H9 (cell line): ENCODE data around the gene DPY30. TPM values are rescaled to one million over a fixed set of nuclear protein-coding genes. Genes with fewer than 3 reads are reported as not detected.

Source experiments
- DNase-seq: peaks from one replicate; pipeline ENCODE4 v3.0.0-alpha.2; 2017
- H2AFZ ChIP-seq: one replicate; pipeline ENCODE4 v1.6.1; 2013; ENCODE audit warnings: mild to moderate bottlenecking, low read length, control low read depth, moderate library complexity
- H2AK5ac ChIP-seq: 2 replicates; pipeline ENCODE4 v1.6.1; 2013; ENCODE audit warnings: low read length, control low read depth, mixed read lengths; ENCODE audit not compliant: insufficient read length
- H2BK120ac ChIP-seq: one replicate; pipeline ENCODE4 v1.6.1; 2013; ENCODE audit warnings: low read depth, mild to moderate bottlenecking, low read length, control low read depth, inconsistent platforms; ENCODE audit not compliant: poor library complexity, severe bottlenecking
- H2BK12ac ChIP-seq: 2 replicates; pipeline ENCODE4 v1.6.1; 2013; ENCODE audit warnings: low read length, control low read depth, mixed read lengths, low read depth; ENCODE audit not compliant: insufficient read length
- H2BK15ac ChIP-seq: 2 replicates; pipeline ENCODE4 v1.6.1; 2013; ENCODE audit warnings: low read depth, low read length, control low read depth
- H2BK20ac ChIP-seq: one replicate; pipeline ENCODE4 v1.6.1; 2013; ENCODE audit warnings: low read depth, mild to moderate bottlenecking, low read length, control low read depth, inconsistent platforms; ENCODE audit not compliant: poor library complexity, severe bottlenecking
- H2BK5ac ChIP-seq: 2 replicates; pipeline ENCODE4 v1.6.1; 2013; ENCODE audit warnings: low read length, control low read depth, mixed read lengths; ENCODE audit not compliant: insufficient read length
- H3K14ac ChIP-seq: 2 replicates; pipeline ENCODE4 v1.6.1; 2013; ENCODE audit warnings: low read length, control low read depth; ENCODE audit not compliant: insufficient read depth
- H3K18ac ChIP-seq: 2 replicates; pipeline ENCODE4 v1.6.1; 2013; ENCODE audit warnings: low read depth, mild to moderate bottlenecking, mixed read lengths, low read length, control low read depth; ENCODE audit not compliant: insufficient read length
- H3K23ac ChIP-seq: 2 replicates; pipeline ENCODE4 v1.6.1; 2013; ENCODE audit warnings: low read length, control low read depth, mixed read lengths, low read depth; ENCODE audit not compliant: insufficient read length
- H3K23me2 ChIP-seq: 2 replicates; pipeline ENCODE4 v1.6.1; 2013; ENCODE audit warnings: low read depth, mild to moderate bottlenecking, mixed read lengths, low read length, control low read depth; ENCODE audit not compliant: insufficient read length, poor library complexity, severe bottlenecking
- H3K27ac ChIP-seq: 2 replicates; pipeline ENCODE4 v1.5.1; 2013; ENCODE audit warnings: low read length, control low read depth, mixed read lengths, low read depth; ENCODE audit not compliant: insufficient read length
- H3K27me3 ChIP-seq: 2 replicates; pipeline ENCODE4 v1.6.1; 2013; ENCODE audit warnings: low read length, control low read depth, inconsistent platforms; ENCODE audit not compliant: insufficient read depth
- H3K4ac ChIP-seq: 2 replicates; pipeline ENCODE4 v1.6.1; 2013; ENCODE audit warnings: low read depth, mild to moderate bottlenecking, control low read depth, inconsistent platforms, low read length, moderate library complexity
- H3K4me1 ChIP-seq: 2 replicates; pipeline ENCODE4 v1.6.1; 2013; ENCODE audit warnings: low read length, control low read depth, inconsistent platforms; ENCODE audit not compliant: insufficient read depth
- H3K4me2 ChIP-seq: 2 replicates; pipeline ENCODE4 v1.6.1; 2013; ENCODE audit warnings: low read length, control low read depth, mixed read lengths; ENCODE audit not compliant: insufficient read length, insufficient read depth
- H3K56ac ChIP-seq: 2 replicates; pipeline ENCODE4 v1.6.1; 2013; ENCODE audit warnings: low read depth, mild to moderate bottlenecking, mixed read lengths, low read length, control low read depth; ENCODE audit not compliant: insufficient read length
- H3K79me1 ChIP-seq: 2 replicates; pipeline ENCODE4 v1.6.1; 2013; ENCODE audit warnings: low read depth, mild to moderate bottlenecking, moderate library complexity, low read length, control low read depth, inconsistent platforms; ENCODE audit not compliant: insufficient read depth, poor library complexity, severe bottlenecking
- H3K79me2 ChIP-seq: 2 replicates; pipeline ENCODE4 v1.6.1; 2013; ENCODE audit warnings: low read length, control low read depth, inconsistent platforms; ENCODE audit not compliant: insufficient read depth
- H3K9ac ChIP-seq: 2 replicates; pipeline ENCODE4 v1.6.1; 2013; ENCODE audit warnings: low read length, control low read depth, mixed read lengths; ENCODE audit not compliant: insufficient read length; ENCODE audit errors: extremely low read depth
- H3K9me3 ChIP-seq: one replicate; pipeline ENCODE4 v1.6.1; 2013; ENCODE audit warnings: low read depth, low read length, inconsistent platforms; ENCODE audit not compliant: control insufficient read depth
- H3T11ph ChIP-seq: one replicate; pipeline ENCODE4 v1.6.1; 2013; ENCODE audit warnings: mild to moderate bottlenecking, low read length, control low read depth, inconsistent platforms
- H4K20me1 ChIP-seq: one replicate; pipeline ENCODE4 v1.6.1; 2013; ENCODE audit not compliant: control insufficient read depth, insufficient read length, insufficient read depth
- H4K5ac ChIP-seq: 2 replicates; pipeline ENCODE4 v1.6.1; 2013; ENCODE audit warnings: low read depth, mild to moderate bottlenecking, mixed read lengths, low read length, control low read depth; ENCODE audit not compliant: insufficient read length
- H4K8ac ChIP-seq: replicated peaks from 2 replicates; pipeline ENCODE4 v1.6.1; 2013; ENCODE audit warnings: low read length, control low read depth, mixed read lengths, low read depth; ENCODE audit not compliant: insufficient read length
- H4K91ac ChIP-seq: 2 replicates; pipeline ENCODE4 v1.6.1; 2013; ENCODE audit warnings: low read depth, mild to moderate bottlenecking, moderate library complexity, mixed read lengths, low read length, control low read depth; ENCODE audit not compliant: insufficient read length
- H3K27ac Mint-ChIP-seq, 3 experiments: 2 replicates in 2 of 3; 3 replicates in 1 of 3; pipeline ENCODE4 v1.8.0; 2020 to 2021; ENCODE audit warnings: mixed read lengths in 3 of 3, mild to moderate bottlenecking in 1 of 3, moderate library complexity in 1 of 3
- H3K27me3 Mint-ChIP-seq: 2 replicates; pipeline ENCODE4 v1.8.0; 2021; ENCODE audit warnings: low read depth, mild to moderate bottlenecking, moderate library complexity, mixed read lengths
- H3K36me3 Mint-ChIP-seq, 3 experiments: 2 replicates in 2 of 3; 3 replicates in 1 of 3; pipeline ENCODE4 v1.8.0; 2020 to 2021; ENCODE audit warnings: low read depth in 3 of 3, mixed read lengths in 3 of 3; ENCODE audit not compliant: insufficient read depth in 1 of 3
- H3K4me1 Mint-ChIP-seq, 2 experiments: 2 replicates each; pipeline ENCODE4 v1.8.0; 2020; ENCODE audit warnings: mixed read lengths in 2 of 2
- H3K4me3 Mint-ChIP-seq, 2 experiments: 2 replicates in 1 of 2; 3 replicates in 1 of 2; pipeline ENCODE4 v1.8.0; 2020 to 2021; ENCODE audit warnings: mild to moderate bottlenecking in 2 of 2, mixed read lengths in 2 of 2, moderate library complexity in 1 of 2
- H3K9me3 Mint-ChIP-seq, 2 experiments: 2 replicates in 1 of 2; 3 replicates in 1 of 2; pipeline ENCODE4 v1.8.0; 2020; ENCODE audit warnings: mild to moderate bottlenecking in 2 of 2, mixed read lengths in 2 of 2, moderate library complexity in 1 of 2
- CTCF ChIP-seq: fragments of 200-600 bp; sonication (generic); conservative IDR thresholded peaks from 3 replicates; pipeline ENCODE4 v1.8.0; 2021; ENCODE audit warnings: antibody characterized with exemption, mild to moderate bottlenecking
- WGBS: extraction: QIAGEN DNeasy Blood & Tissue Kit; methylation state at CpG from one replicate; pipeline ENCODE4 v1.1.7; 2013; ENCODE audit warnings: missing lambda C conversion rate, low lambda C conversion rate, mixed read lengths; ENCODE audit not compliant: insufficient read length; ENCODE audit errors: extremely low coverage; 5-methylcytosine and 5-hydroxymethylcytosine counted together
- total RNA-seq: library from RNA; stranded (reverse); gene quantifications from 2 replicates; pipeline ENCODE4 v1.2.1, GENCODE V29; 2021

The DPY30 gene
- total RNA-seq, 1 experiment from 2014 or later, result 148 TPM

GRCh38 chr2:31986906-31987305 is 52.7 kb downstream of the DPY30 start:
- no peak overlapping the region; a peak in 1 of 7 replicates for H3K27ac Mint-ChIP-seq
- no peak overlapping the region for H2BK120ac ChIP-seq
- no peak overlapping the region for H3K4me2 ChIP-seq
- H3K27ac ChIP-seq, result no peak overlapping the region
- no peaks in the 10 kb centered on the region; the same call in 1 of the 2 replicates for H3K4me1 ChIP-seq
- no peak overlapping the region for H3K56ac ChIP-seq
- no peaks in the 10 kb centered on the region for H4K20me1 ChIP-seq
- H3K23me2 ChIP-seq, result no peaks in the 10 kb centered on the region
- H3K79me2 ChIP-seq, result peaks cover 5% of the 10 kb centered on the region; the same call in 1 of the 2 replicates
- H3K14ac ChIP-seq, result no peak overlapping the region
- H3K9me3 Mint-ChIP-seq, result no peaks in the 10 kb centered on the region
- H3K4me1 Mint-ChIP-seq, result peaks cover 0 to 4% of the 10 kb centered on the region in 2 experiments
- peaks cover 13% of the 10 kb centered on the region for H3K79me1 ChIP-seq
- H3K9me3 ChIP-seq, result no peaks in the 10 kb centered on the region
- no peak overlapping the region for H4K5ac ChIP-seq
- H2AFZ ChIP-seq, result no peak overlapping the region
- H3K4me3 Mint-ChIP-seq, result no peak overlapping the region
- TF ChIP-seq CTCF, result no peak
- no peak for DNase-seq
- H4K8ac ChIP-seq, result no peak overlapping the region
- H3K18ac ChIP-seq, result no peak overlapping the region
- no peak overlapping the region for H4K91ac ChIP-seq
- H2AK5ac ChIP-seq, result no peak overlapping the region
- H3K9ac ChIP-seq, result no peak overlapping the region
- no peak overlapping the region for H3K4ac ChIP-seq
- H2BK15ac ChIP-seq, result no peak overlapping the region
- H3K36me3 Mint-ChIP-seq, result peaks cover 0 to 2% (median 0%) of the 10 kb centered on the region in 3 experiments; a peak in 2 of 7 replicates
- no CpG with 5 or more reads among the region's 3 CpGs for WGBS
- no peak overlapping the region for H2BK5ac ChIP-seq
- H2BK12ac ChIP-seq, result no peak overlapping the region
- no peak overlapping the region for H2BK20ac ChIP-seq
- H3K27me3 ChIP-seq, result no peaks in the 10 kb centered on the region
- H3K23ac ChIP-seq, result no peak overlapping the region
- no peaks in the 10 kb centered on the region for H3K27me3 Mint-ChIP-seq
- no peak overlapping the region for H3T11ph ChIP-seq
